Vagina (tissue), 2 donors: ENCODE data around the gene SLC19A1. TPM values are rescaled to one million over a fixed set of nuclear protein-coding genes. Genes with fewer than 3 reads are reported as not detected.
"Not testable (repeated sequence)": the region's sequence is repeated elsewhere in the genome, so short reads cannot be mapped to it uniquely, and the experiment has no call there.

Experiments
- DNase-seq, 2 donors: peaks; one replicate each; pipeline ENCODE4 v3.0.0-alpha.2; 2017; ENCODE audit errors: extremely low spot score in 2 of 2
- H3K27ac ChIP-seq: fragments of 200-600 bp; sonication (generic); one replicate; pipeline ENCODE4 v1.5.1; 2019
- H3K27me3 ChIP-seq: fragments of 200-600 bp; sonication (generic); one replicate; pipeline ENCODE4 v1.5.1; 2019
- H3K36me3 ChIP-seq, 2 donors: fragments of 200-600 bp; sonication (generic); one replicate each; pipeline ENCODE4 v1.5.1; 2017 to 2019
- H3K4me1 ChIP-seq: fragments of 200-600 bp; sonication (generic); one replicate; pipeline ENCODE4 v1.5.1; 2019
- H3K4me3 ChIP-seq, 2 donors: fragments of 200-600 bp; sonication (generic); 1 replicate in 1 of 2; 2 replicates in 1 of 2; pipeline ENCODE4 v1.5.1; 2016 to 2019
- H3K9me3 ChIP-seq: fragments of 200-600 bp; sonication (generic); one replicate; pipeline ENCODE4 v1.5.1; 2019
- CTCF ChIP-seq, 3 experiments: fragments of 450-650 bp in 2 of 3; fragments of 200-600 bp in 1 of 3; sonication (generic) in 1 of 3; IDR thresholded peaks; one replicate each; pipeline ENCODE4 v1.5.1; 2017 to 2019; ENCODE audit warnings: antibody characterized with exemption in 3 of 3, mild to moderate bottlenecking in 2 of 3, moderate library complexity in 2 of 3
- POLR2A ChIP-seq, 2 donors: fragments of 450-650 bp; IDR thresholded peaks; one replicate each; pipeline ENCODE4 v1.6.1; 2017; ENCODE audit warnings: antibody characterized with exemption in 2 of 2, mild to moderate bottlenecking in 2 of 2, moderate library complexity in 2 of 2
- POLR2AphosphoS5 ChIP-seq, 2 donors: sonication (generic); formaldehyde crosslinking; IDR thresholded peaks; one replicate each; pipeline ENCODE4 v1.9.0; 2017; ENCODE audit warnings: antibody characterized with exemption in 2 of 2, mild to moderate bottlenecking in 2 of 2, low read depth in 1 of 2; ENCODE audit not compliant: insufficient read depth in 1 of 2
- intact Hi-C: fragments of 100-400 bp; cut with DNase I; formaldehyde crosslinking; loops from one replicate; pipeline ENCODE4 v1.15.1; 2023
- total RNA-seq: library from RNA; depleted of rRNA; stranded (reverse); fragments of >200 nt; gene quantifications from one replicate; pipeline ENCODE4 v1.2.3, GENCODE V29; 2016

The SLC19A1 gene
- total RNA-seq, 1 donor from 2014 or later: 4.9 TPM

GRCh38 chr21:45504021-45504515, 38.2 kb downstream of the SLC19A1 start:
- no peak for DNase-seq
- Histone ChIP-seq H3K27me3 (no peaks in the 10 kb centered on the region), H3K4me3 (no peak overlapping the region), H3K4me1 (no peaks in the 10 kb centered on the region), H3K9me3 (no peaks in the 10 kb centered on the region), H3K36me3 (peaks cover 0 to 4% of the 10 kb centered on the region in 2 donors), H3K27ac (no peak overlapping the region)
- no peak for TF ChIP-seq POLR2A (IDR thresholded peaks at IDR 0.05)
- no peak for TF ChIP-seq POLR2AphosphoS5 (IDR thresholded peaks at IDR 0.05; ENCODE audit: insufficient read depth in 1 of 2, low read depth in 1 of 2)
- no peak for TF ChIP-seq CTCF (IDR thresholded peaks at IDR 0.05)
- intact Hi-C loops: no loop called here

GRCh38 chr21:45503226-45503625, 39.0 kb downstream of the SLC19A1 start:
- H3K4me3 ChIP-seq, H3K4me1 ChIP-seq, intact Hi-C loops, H3K27me3 ChIP-seq, H3K9me3 ChIP-seq, H3K27ac ChIP-seq, DNase-seq: not testable (repeated sequence)
- H3K36me3 ChIP-seq: peaks cover 0 to 12% of the 10 kb centered on the region in 2 donors

GRCh38 chr21:45502600-45502999, 39.6 kb downstream of the SLC19A1 start:
- Histone ChIP-seq H3K4me3 (no peak overlapping the region), H3K27ac (no peak overlapping the region), H3K9me3 (no peaks in the 10 kb centered on the region), H3K27me3 (no peaks in the 10 kb centered on the region), H3K4me1 (no peaks in the 10 kb centered on the region), H3K36me3 (peaks cover 0 to 17% of the 10 kb centered on the region in 2 donors)
- TF ChIP-seq POLR2A (IDR thresholded peaks at IDR 0.05) (no peak), POLR2AphosphoS5 (IDR thresholded peaks at IDR 0.05; ENCODE audit: insufficient read depth in 1 of 2, low read depth in 1 of 2) (no peak), CTCF (IDR thresholded peaks at IDR 0.05) (no peak)
- no peak for DNase-seq
- intact Hi-C loops: no loop called here

GRCh38 chr21:45502006-45502345, 40.3 kb downstream of the SLC19A1 start:
- H3K4me3 ChIP-seq: no peak overlapping the region
- no peaks in the 10 kb centered on the region for H3K4me1 ChIP-seq
- no peaks in the 10 kb centered on the region for H3K9me3 ChIP-seq
- H3K36me3 ChIP-seq: peaks cover 0 to 23% of the 10 kb centered on the region in 2 donors
- no peak overlapping the region for H3K27ac ChIP-seq
- DNase-seq: no peak
- TF ChIP-seq POLR2AphosphoS5 (IDR thresholded peaks at IDR 0.05; ENCODE audit: insufficient read depth in 1 of 2, low read depth in 1 of 2) (no peak), CTCF (IDR thresholded peaks at IDR 0.05) (no peak), POLR2A (IDR thresholded peaks at IDR 0.05) (no peak)
- H3K27me3 ChIP-seq: no peaks in the 10 kb centered on the region
- intact Hi-C loops: no loop called here

GRCh38 chr21:45501081-45502005, 40.9 kb downstream of the SLC19A1 start:
- H3K27me3 ChIP-seq, intact Hi-C loops, H3K27ac ChIP-seq, H3K9me3 ChIP-seq, H3K4me3 ChIP-seq, DNase-seq, H3K4me1 ChIP-seq: not testable (repeated sequence)
- peaks cover 0 to 30% of the 10 kb centered on the region in 2 donors for H3K36me3 ChIP-seq

- Histone ChIP-seq H3K27ac (no peak overlapping the region), H3K36me3 (peaks cover 0 to 42% of the 10 kb centered on the region in 2 donors), H3K9me3 (no peaks in the 10 kb centered on the region), H3K4me1 (no peaks in the 10 kb centered on the region), H3K4me3 (no peak overlapping the region), H3K27me3 (no peaks in the 10 kb centered on the region)
- intact Hi-C loops: no loop called here
- DNase-seq: no peak
- TF ChIP-seq CTCF (IDR thresholded peaks at IDR 0.05) (no peak), POLR2A (IDR thresholded peaks at IDR 0.05) (no peak), POLR2AphosphoS5 (IDR thresholded peaks at IDR 0.05; ENCODE audit: insufficient read depth in 1 of 2, low read depth in 1 of 2) (no peak)
Observed at GRCh38 chr21:45499970-45500577, 42.2 kb downstream of the SLC19A1 start.
